ENCODE data around the gene ASTN2.
"Not testable (repeated sequence)": the region's sequence is repeated elsewhere in the genome, so short reads cannot be mapped to it uniquely, and the experiment has no call there.

ASTN2 gene

GRCh38 chr9:116454539-116454938, 960.3 kb downstream of the ASTN2 start:
- not testable (repeated sequence) for DNase-seq (ENCODE audit: low spot score in 2 of 2); H3K36me3 Mint-ChIP-seq; H3K4me3 Mint-ChIP-seq; H3K4me1 Mint-ChIP-seq; ATAC-seq (ENCODE audit: low read depth); H3K27me3 Mint-ChIP-seq; H3K27ac Mint-ChIP-seq
- peaks cover 13% of the 10 kb centered on the region for H3K9me3 Mint-ChIP-seq

DNA sequence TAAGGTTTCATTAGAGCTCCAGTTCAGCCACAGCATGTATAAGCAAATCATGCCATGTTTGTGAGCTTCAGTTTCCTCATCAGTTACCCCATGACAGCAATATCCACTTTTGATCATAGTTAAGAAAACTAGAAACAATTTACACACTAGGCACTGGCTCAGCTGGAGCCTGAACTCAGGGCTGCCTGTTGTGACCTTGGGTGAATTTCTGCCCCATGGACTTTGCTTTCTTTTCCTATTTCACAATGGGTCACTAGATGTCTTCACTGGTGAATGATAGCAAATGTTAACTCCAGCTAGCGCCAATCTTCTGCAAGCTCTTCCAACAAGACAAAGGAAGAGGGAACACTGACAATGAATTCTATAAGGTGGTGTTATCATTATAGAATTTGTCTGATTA, 961.1 kb downstream of the ASTN2 start:
- Mint-ChIP-seq H3K9me3 (peaks cover 13% of the 10 kb centered on the region), H3K36me3 (no peaks in the 10 kb centered on the region), H3K27ac (no peak overlapping the region), H3K4me3 (no peak overlapping the region), H3K4me1 (no peaks in the 10 kb centered on the region), H3K27me3 (no peaks in the 10 kb centered on the region)
- ATAC-seq (ENCODE audit: low read depth): no peak
- DNase-seq (ENCODE audit: low spot score in 2 of 2): no peak

DNA sequence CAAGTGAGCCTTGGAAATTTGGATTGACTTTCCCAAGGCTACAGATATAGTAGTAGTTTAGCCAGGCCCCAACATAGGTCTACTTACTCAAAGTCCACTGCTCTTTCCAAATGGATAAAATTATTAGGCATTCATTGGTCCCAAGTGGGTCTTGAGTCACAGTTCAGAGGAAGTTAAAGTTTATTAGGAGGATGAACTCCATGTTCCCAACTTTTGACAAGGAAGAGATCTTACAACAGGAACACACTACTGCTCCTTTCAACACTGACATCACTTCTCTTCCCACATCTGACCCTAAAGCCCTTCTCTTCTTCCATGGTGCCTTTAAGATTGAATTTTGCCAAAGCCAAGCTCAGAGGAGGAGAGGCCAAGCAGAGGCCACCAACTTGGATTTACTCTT, 962.2 kb downstream of the ASTN2 start:
- Mint-ChIP-seq H3K27me3 (no peaks in the 10 kb centered on the region), H3K36me3 (no peaks in the 10 kb centered on the region)

DNA sequence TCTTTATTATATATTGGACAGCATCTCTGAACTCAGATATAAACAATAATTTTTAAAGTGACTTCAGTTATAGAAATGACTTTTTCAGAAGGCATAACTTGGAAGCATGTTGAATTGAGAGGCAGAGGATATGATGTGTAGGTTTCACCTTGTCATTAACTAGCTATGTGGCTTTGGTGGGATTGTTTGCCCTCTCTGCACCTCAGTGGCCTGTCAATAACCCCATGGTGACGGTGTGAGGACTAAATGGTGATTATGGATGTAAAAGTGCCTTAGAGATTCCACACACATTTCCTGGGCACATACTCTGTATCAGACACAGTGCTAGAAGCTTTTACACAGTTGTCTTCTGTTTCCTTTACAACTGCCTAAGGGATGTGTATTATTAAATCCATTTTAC, 962.6 kb downstream of the ASTN2 start:
- Mint-ChIP-seq H3K4me3 (no peak overlapping the region), H3K36me3 (no peaks in the 10 kb centered on the region), H3K9me3 (peaks cover 9% of the 10 kb centered on the region), H3K27ac (no peak overlapping the region), H3K27me3 (no peaks in the 10 kb centered on the region), H3K4me1 (no peaks in the 10 kb centered on the region)
- ATAC-seq (ENCODE audit: low read depth): no peak
- no peak for DNase-seq (ENCODE audit: low spot score in 2 of 2)

More for the DNA sequence above, 962.2 kb downstream of the ASTN2 start:
- no peak for DNase-seq (ENCODE audit: low spot score in 2 of 2)
- Mint-ChIP-seq H3K9me3 (peaks cover 9% of the 10 kb centered on the region), H3K4me3 (no peak overlapping the region), H3K4me1 (no peaks in the 10 kb centered on the region), H3K27ac (no peak overlapping the region)
- no peak for ATAC-seq (ENCODE audit: low read depth)

GRCh38 chr9:116451500-116452115, 963.2 kb downstream of the ASTN2 start:
- H3K36me3 Mint-ChIP-seq: no peaks in the 10 kb centered on the region

DNA sequence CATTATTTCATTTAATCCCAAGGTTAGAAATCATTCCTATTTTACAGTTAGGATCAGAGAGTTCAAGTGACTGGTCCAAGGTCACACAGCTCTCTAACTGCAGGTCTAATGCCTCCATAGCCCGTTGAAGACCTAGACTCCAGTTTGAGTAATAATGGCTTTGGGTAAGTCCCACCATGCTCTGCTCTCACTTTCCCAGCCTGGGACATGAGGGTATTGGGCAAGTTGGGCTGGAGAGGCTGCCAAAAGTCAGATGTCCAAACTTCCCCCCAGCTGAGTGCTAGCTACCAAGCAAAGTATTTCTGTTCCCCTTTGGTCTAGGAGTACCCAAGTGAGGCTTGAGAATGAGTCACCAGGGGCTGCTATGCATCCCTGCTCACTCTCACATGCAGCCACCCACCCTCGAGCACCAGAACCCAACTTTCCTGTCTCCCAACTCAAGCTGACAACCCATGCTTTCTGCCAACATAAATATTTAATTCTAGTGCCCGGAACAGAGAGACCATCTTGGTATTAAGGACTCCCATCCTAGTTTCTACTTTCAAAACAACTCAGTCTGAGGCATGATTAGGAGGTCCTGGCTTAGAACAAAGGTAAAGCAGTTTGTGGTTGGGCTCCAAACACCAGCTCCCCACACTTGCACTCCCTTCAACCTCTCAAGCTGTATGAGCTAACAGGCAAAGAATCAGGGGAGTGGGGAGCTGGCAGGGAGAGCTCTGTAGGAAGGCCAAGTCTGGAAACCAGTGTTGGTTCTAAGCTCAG, 964.3 kb downstream of the ASTN2 start:
- DNase-seq (ENCODE audit: low spot score in 2 of 2) (no peak), ATAC-seq (ENCODE audit: low read depth) (no peak)
- Mint-ChIP-seq H3K36me3 (no peaks in the 10 kb centered on the region), H3K27ac (no peak overlapping the region), H3K4me1 (no peaks in the 10 kb centered on the region), H3K27me3 (no peaks in the 10 kb centered on the region), H3K9me3 (no peaks in the 10 kb centered on the region), H3K4me3 (no peak overlapping the region)

More at GRCh38 chr9:116451500-116452115, 963.2 kb downstream of the ASTN2 start:
- Mint-ChIP-seq H3K4me1 (no peaks in the 10 kb centered on the region), H3K27me3 (no peaks in the 10 kb centered on the region), H3K27ac (no peak overlapping the region), H3K4me3 (no peak overlapping the region), H3K9me3 (peaks cover 6% of the 10 kb centered on the region)
- DNase-seq (ENCODE audit: low spot score in 2 of 2) (no peak), ATAC-seq (ENCODE audit: low read depth) (no peak)

GRCh38 chr9:116449949-116450348, 964.9 kb downstream of the ASTN2 start:
- no peaks in the 10 kb centered on the region for H3K27me3 Mint-ChIP-seq
- no peaks in the 10 kb centered on the region for H3K36me3 Mint-ChIP-seq
- ATAC-seq (ENCODE audit: low read depth) (no peak), DNase-seq (ENCODE audit: low spot score in 2 of 2) (no peak)
- no peaks in the 10 kb centered on the region for H3K9me3 Mint-ChIP-seq
- no peak overlapping the region for H3K4me3 Mint-ChIP-seq
- no peaks in the 10 kb centered on the region for H3K4me1 Mint-ChIP-seq
- no peak overlapping the region for H3K27ac Mint-ChIP-seq

GRCh38 chr9:116448431-116448830, 966.4 kb downstream of the ASTN2 start:
- Mint-ChIP-seq H3K27ac (no peak overlapping the region), H3K27me3 (no peaks in the 10 kb centered on the region), H3K36me3 (no peaks in the 10 kb centered on the region), H3K9me3 (no peaks in the 10 kb centered on the region), H3K4me1 (no peaks in the 10 kb centered on the region), H3K4me3 (no peak overlapping the region)
- ATAC-seq (ENCODE audit: low read depth): no peak
- DNase-seq (ENCODE audit: low spot score in 2 of 2): no peak

DNA sequence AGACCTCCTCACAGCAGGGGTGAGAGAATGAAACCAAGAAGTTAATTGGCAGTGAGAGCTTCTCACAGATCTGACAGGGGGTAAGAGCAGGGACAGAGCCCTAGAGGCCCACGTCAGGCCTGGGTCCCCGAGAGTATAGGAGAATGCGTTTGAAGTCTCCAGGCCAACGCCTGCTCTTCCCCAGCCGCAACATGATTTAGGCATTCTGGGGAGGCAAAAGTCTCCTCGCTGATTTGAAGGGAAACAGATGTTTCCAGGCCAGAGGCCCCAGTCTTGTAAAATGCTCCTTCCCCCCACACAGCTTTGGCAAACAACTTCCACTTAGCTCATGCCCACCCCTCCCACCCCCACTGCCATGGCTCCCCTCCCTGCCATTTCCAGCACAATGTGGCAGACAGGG, 966.9 kb downstream of the ASTN2 start:
- Mint-ChIP-seq H3K4me1 (no peaks in the 10 kb centered on the region), H3K36me3 (no peaks in the 10 kb centered on the region), H3K27ac (no peak overlapping the region), H3K27me3 (no peaks in the 10 kb centered on the region), H3K9me3 (no peaks in the 10 kb centered on the region), H3K4me3 (no peak overlapping the region)
- ATAC-seq (ENCODE audit: low read depth) (no peak), DNase-seq (ENCODE audit: low spot score in 2 of 2) (no peak)

DNA sequence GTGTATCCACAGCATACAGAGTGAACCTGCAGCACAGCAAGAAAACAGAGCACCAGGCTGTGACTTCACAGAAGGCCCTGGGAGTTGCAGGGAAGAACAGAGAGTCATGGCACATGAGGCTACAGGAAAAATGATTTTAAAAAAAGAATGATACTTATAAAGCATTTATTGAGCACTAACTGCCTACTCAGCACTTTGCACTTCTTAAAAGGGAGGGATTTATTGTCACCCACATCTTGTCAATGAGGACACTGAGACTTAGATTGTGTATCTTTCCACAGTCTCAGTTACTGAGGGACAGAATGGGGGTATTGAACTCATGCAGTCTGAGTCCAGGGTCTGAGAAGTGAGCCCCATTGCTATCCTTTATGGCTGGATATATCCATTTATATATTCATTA, 972.3 kb downstream of the ASTN2 start:
- Mint-ChIP-seq H3K4me1 (no peaks in the 10 kb centered on the region), H3K36me3 (peaks cover 23% of the 10 kb centered on the region), H3K9me3 (peaks cover 2% of the 10 kb centered on the region), H3K27me3 (no peaks in the 10 kb centered on the region), H3K4me3 (no peak overlapping the region), H3K27ac (no peak overlapping the region)
- DNase-seq (ENCODE audit: low spot score in 2 of 2): no peak
- no peak for ATAC-seq (ENCODE audit: low read depth)

DNA sequence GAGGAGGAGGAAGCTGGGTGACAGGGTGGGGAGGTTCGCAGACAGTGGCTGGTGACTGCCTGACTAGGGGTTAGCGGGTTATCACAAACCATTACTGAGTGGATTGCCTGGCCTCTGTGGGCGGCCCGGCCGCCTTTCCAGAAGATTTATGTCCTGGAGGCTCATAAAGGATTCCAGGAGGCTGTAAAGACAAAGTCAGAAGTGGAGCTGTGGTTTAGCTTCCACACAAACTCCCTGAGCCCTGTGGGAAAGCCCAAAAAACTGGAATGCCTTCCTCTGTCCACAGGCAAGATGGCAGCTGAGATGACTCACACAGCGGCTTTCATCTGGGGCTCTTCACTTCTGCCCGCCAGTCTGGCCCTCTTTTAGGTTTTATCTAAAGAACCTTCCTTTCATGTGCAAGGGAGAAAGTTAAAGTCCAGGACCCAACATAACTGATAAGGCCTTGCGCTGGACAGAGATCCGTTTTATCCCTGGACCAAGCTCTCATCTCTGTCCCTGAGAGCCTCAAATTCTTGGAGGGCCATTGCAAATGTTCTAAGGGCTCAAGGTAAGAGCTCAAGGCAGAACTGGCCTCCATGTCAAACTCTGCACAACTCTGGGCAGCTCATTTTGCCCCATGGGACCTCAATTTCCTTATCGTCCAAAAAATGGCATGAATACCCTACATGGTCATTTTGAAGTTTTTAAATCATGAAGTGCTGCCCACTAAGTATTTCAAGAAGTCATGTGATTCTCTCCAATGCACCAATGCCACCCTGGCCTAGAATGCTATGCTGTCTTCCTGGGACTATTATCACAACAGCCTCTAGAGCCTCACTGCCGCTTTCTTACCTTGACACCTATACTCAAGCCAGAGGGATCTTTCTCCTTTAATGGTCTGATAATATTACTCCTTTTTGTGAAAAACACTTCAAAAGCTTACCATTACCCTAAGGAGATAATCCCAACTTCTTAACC, 977.2 kb downstream of the ASTN2 start:
- Mint-ChIP-seq H3K27me3 (no peaks in the 10 kb centered on the region), H3K4me3 (no peak overlapping the region), H3K4me1 (no peaks in the 10 kb centered on the region), H3K9me3 (peaks cover 2% of the 10 kb centered on the region), H3K27ac (no peak overlapping the region), H3K36me3 (peaks cover 29% of the 10 kb centered on the region)
- DNase-seq (ENCODE audit: low spot score in 2 of 2) (no peak), ATAC-seq (ENCODE audit: low read depth) (no peak)

- Mint-ChIP-seq H3K27me3 (no peaks in the 10 kb centered on the region), H3K4me3 (no peak overlapping the region), H3K4me1 (no peaks in the 10 kb centered on the region), H3K36me3 (peaks cover 26% of the 10 kb centered on the region), H3K27ac (no peak overlapping the region), H3K9me3 (peaks cover 2% of the 10 kb centered on the region)
- no peak for ATAC-seq (ENCODE audit: low read depth)
- DNase-seq (ENCODE audit: low spot score in 2 of 2): no peak
Measured at GRCh38 chr9:116436121-116436520, 978.7 kb downstream of the ASTN2 start.

GRCh38 chr9:116435706-116436105, 979.2 kb downstream of the ASTN2 start:
- no peak overlapping the region for H3K27ac Mint-ChIP-seq
- H3K4me3 Mint-ChIP-seq: no peak overlapping the region
- DNase-seq (ENCODE audit: low spot score in 2 of 2) (no peak), ATAC-seq (ENCODE audit: low read depth) (no peak)
- peaks cover 23% of the 10 kb centered on the region for H3K36me3 Mint-ChIP-seq
- H3K27me3 Mint-ChIP-seq: no peaks in the 10 kb centered on the region
- no peaks in the 10 kb centered on the region for H3K4me1 Mint-ChIP-seq
- peaks cover 2% of the 10 kb centered on the region for H3K9me3 Mint-ChIP-seq

GRCh38 chr9:116434314-116434713, 980.5 kb downstream of the ASTN2 start:
- H3K9me3 Mint-ChIP-seq: no peaks in the 10 kb centered on the region
- H3K27me3 Mint-ChIP-seq: no peaks in the 10 kb centered on the region
- no peak overlapping the region for H3K27ac Mint-ChIP-seq
- no peak overlapping the region for H3K4me3 Mint-ChIP-seq
- peaks cover 13% of the 10 kb centered on the region for H3K36me3 Mint-ChIP-seq
- H3K4me1 Mint-ChIP-seq: no peaks in the 10 kb centered on the region
- ATAC-seq (ENCODE audit: low read depth) (no peak), DNase-seq (ENCODE audit: low spot score in 2 of 2) (no peak)

All from memory B cell (primary cell).